GM20431 (cell line): ENCODE measurements around the gene ASPG.

Source experiments
- in situ Hi-C: fragments of 300-500 bp; cut with MseI, MboI; formaldehyde crosslinking; loops from one replicate; pipeline ENCODE4 v1.15.0; 2020; ENCODE audit warnings: low sequenced_read_pairs; ENCODE audit not compliant: unreplicated experiment

Gene ASPG

DNA sequence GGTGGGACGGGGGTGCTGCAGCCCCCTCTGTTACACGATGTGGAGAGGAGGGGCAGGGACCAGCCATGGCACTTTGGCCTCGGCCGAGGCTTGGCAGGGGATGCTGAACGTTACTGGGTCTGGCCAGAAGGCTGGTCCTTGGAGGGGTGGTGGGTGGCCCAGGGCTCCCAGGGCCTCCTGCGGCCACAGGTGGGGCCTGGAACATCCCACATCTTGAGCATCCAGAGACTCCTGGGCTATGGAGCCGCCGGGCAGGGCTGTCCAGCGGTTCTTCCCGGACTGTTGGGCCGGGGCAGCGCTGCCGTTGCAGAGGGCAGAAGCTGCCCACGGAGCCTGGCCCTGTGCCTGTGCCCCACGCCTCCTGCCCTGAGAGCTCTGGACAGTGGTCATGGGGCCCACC lies 68.7 kb downstream of the ASPG start:
- in situ Hi-C loops: no loop called here

GRCh38 chr14:104155513-104155912 lies 70.0 kb downstream of the ASPG start:
- in situ Hi-C loops: no loop called here

DNA sequence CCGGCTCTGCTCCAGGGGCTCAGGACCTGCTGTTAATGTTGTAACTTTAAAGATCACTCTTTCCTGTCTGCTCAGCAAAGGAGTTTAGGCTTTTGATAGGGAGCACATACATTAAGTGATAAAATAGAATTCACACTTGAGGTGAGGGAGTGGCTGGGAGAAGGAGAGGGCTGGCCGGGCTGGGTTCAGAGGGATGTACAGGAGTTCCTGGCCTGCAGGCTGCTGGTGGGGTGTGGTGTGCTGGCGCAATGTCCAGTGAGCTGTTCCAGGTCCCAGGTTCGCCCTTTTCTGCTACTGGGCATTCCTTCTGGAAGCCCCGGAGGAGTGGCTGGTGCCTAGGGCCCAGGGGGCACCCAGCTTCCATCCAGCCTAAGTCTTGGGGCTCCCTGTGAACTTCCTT lies 70.6 kb downstream of the ASPG start:
- in situ Hi-C loops: no loop called here

GRCh38 chr14:104157016-104157928 lies 71.8 kb downstream of the ASPG start:
- in situ Hi-C loops: no loop called here

DNA sequence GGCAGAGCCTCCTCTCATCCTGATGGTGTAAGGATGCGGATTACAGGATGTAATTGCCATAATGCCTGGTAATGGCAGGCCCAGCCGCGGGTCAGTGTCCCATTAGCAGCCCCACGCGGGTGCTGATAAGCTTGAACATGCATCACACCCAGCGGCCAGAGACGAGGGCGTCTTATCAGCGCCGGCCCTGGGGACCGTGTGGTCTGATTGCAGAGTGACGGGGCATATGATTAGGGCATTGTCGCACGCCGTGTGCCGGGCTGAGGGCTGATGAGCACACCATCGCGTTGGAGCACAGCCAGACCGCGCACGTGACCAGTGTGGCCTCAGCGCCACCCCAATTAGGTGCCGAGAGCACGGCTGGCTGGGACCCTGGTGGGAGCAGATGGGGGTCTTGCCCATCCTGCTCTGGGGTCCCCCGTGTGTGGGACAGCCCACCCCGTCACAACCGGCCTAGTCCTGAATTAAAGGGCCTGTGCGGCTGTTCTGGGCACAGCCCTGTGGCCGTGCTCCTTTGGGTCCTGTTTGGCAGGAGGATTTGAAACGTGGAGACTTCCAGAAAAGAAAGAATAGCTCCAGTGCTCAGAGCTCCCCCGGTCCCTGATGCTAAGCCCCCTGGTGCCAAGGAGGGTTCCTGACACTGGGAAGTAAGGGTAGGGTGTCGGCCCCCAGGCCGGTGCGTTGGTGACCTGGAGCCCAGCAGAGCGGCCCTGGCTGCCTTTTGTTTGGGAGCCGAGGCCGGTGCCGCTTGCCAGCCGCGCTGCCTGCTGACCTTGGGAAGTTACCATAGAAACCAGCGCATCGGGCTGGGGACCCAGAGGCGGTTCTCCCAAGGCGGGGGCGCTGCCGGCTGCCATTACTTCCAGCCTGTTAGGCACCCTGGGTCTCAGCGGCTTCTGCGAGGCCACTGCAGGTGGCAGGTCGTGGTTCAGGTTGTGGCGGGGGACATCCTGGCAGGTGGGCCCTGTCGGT lies 73.6 kb downstream of the ASPG start:
- in situ Hi-C loops: no loop called here

GRCh38 chr14:104159990-104160389 lies 74.5 kb downstream of the ASPG start:
- in situ Hi-C loops: no loop called here

- in situ Hi-C loops: no loop called here
Measured at GRCh38 chr14:104161602-104162367, 76.3 kb downstream of the ASPG start.

GRCh38 chr14:104162495-104162894 lies 77.0 kb downstream of the ASPG start:
- in situ Hi-C loops: no loop called here

GRCh38 chr14:104163541-104163940 lies 78.0 kb downstream of the ASPG start:
- in situ Hi-C loops: no loop called here

GRCh38 chr14:104164041-104164440 lies 78.5 kb downstream of the ASPG start:
- in situ Hi-C loops: no loop called here

DNA sequence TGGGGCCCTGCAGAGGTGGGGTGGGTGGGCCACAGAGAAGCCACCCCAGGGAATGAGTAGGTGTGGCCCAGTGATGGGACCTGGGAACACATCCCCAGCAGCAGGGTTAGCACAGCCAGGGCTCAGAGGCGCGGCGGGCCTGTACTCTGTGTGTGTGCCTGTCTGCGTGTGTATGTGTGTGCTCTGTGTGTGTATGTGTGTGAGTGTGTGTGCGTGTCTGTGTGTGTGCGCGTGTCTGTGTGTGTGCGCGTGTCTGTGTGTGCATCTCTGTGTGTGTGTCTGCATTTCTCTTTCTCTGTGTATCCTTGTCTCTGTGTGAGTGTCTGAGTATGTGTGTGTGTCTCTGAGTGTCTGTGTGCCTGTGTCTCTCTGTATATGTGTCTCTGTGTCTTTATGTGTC lies 79.0 kb downstream of the ASPG start:
- in situ Hi-C loops: no loop called here
